BLaER1 treated with 17β-estradiol and CSF1 and Interleukin-3, amounts not matched to agents 10 nM and 100 nM (cell line): ENCODE measurements around the gene IL1RN.
A peak's percentile ranks its signal among the peaks of the same experiment; 100 is the strongest.

Experiments used
- H3K27ac ChIP-seq, 11 experiments: shearing (Covaris generic); formaldehyde crosslinking; 2 replicates each; pipeline ENCODE4 v1.8.1; 2022
- H3K27me3 ChIP-seq, 11 experiments: shearing (Covaris generic); formaldehyde crosslinking; 2 replicates each; pipeline ENCODE4 v1.8.1; 2022
- H3K36me3 ChIP-seq, 11 experiments: shearing (Covaris generic); formaldehyde crosslinking; 2 replicates each; pipeline ENCODE4 v1.8.1; 2022
- H3K4me1 ChIP-seq, 10 experiments: shearing (Covaris generic); formaldehyde crosslinking; 2 replicates each; pipeline ENCODE4 v1.8.1; 2022
- H3K4me2 ChIP-seq, 11 experiments: shearing (Covaris generic); formaldehyde crosslinking; 2 replicates each; pipeline ENCODE4 v1.8.1; 2022
- H3K4me3 ChIP-seq, 10 experiments: shearing (Covaris generic); formaldehyde crosslinking; 2 replicates each; pipeline ENCODE4 v1.8.1; 2022
- H3K9ac ChIP-seq, 11 experiments: shearing (Covaris generic); formaldehyde crosslinking; 2 replicates each; pipeline ENCODE4 v1.8.1; 2022
- H3K9me3 ChIP-seq, 11 experiments: shearing (Covaris generic); formaldehyde crosslinking; replicated peaks in 1 of 11; 2 replicates each; pipeline ENCODE4 v1.8.1; 2022
- H4K20me1 ChIP-seq, 11 experiments: shearing (Covaris generic); formaldehyde crosslinking; 2 replicates each; pipeline ENCODE4 v1.8.1; 2022
- Cebpa-rat ChIP-seq, 11 experiments: shearing (Covaris generic); IDR thresholded peaks; 2 replicates each; pipeline ENCODE4 v1.8.1; 2022

IL1RN gene

DNA sequence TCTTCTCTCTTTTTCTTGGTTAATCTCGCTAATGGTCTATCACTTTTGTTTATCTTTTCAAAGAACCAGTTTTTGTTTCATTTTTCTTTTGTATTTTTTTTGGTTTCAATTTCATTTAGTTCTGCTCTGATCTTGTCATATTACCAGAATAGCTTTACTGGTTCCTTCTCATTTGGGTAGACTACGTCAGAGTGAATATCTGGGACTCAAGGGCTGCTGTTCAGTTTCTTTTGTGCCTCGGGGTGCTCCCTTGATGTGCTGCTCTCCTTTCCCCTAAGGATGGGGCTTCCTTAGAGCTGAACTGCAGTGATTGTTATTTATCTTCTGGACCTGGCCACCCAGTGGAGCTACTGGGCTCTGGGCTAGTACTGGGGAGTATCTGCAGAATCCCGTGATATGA, 29.4 kb upstream of the IL1RN start:
- Histone ChIP-seq H3K4me2 (peak overlapping the region in 4 of 11 experiments; percentile 4 to 52 (median 22); a peak in 5 of 22 replicates), H3K27ac (peak overlapping the region in 1 of 11 experiments; percentile 0; a peak in 1 of 22 replicates), H3K9me3 (peaks cover 8 to 44% (median 19%) of the 10 kb centered on the region in 11 experiments; a peak in 19 of 22 replicates), H3K4me3 (no peak overlapping the region), H3K36me3 (no peaks in the 10 kb centered on the region), H3K9ac (no peak overlapping the region), H4K20me1 (no peaks in the 10 kb centered on the region), H3K4me1 (peaks cover 0 to 25% (median 0%) of the 10 kb centered on the region in 10 experiments; a peak in 7 of 20 replicates), H3K27me3 (no peaks in the 10 kb centered on the region)
- no peak for TF ChIP-seq Cebpa-rat (IDR thresholded peaks at IDR 0.05)

DNA sequence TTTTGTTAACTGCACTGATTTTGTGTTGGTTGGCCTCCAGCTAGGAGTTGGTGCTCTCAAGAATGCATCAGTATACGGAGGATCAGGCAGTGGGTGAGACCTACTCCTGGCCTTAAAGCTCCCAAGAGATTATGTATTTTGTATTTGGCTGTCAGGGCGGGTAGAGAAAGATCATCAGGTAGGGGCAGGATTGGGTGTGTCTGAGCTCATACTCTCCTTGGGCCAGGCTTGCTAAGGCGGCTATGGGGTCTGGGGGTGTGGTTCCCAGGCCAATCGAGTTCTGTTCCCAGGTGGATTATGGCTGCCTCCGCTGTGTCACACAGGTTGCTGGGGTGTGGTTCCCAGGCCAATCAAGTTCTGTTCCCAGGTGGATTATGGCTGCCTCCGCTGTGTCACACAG, 28.9 kb upstream of the IL1RN start:
- Histone ChIP-seq H3K36me3 (no peaks in the 10 kb centered on the region), H3K4me2 (peak overlapping the region in 4 of 11 experiments; percentile 4 to 52 (median 22); a peak in 5 of 22 replicates), H4K20me1 (no peaks in the 10 kb centered on the region), H3K4me3 (no peak overlapping the region), H3K4me1 (peaks cover 0 to 26% (median 0%) of the 10 kb centered on the region in 10 experiments; a peak in 7 of 20 replicates), H3K9me3 (peaks cover 8 to 44% (median 19%) of the 10 kb centered on the region in 11 experiments; a peak in 19 of 22 replicates), H3K9ac (no peak overlapping the region), H3K27ac (peak overlapping the region in 1 of 11 experiments; percentile 0; a peak in 1 of 22 replicates), H3K27me3 (no peaks in the 10 kb centered on the region)
- TF ChIP-seq Cebpa-rat (IDR thresholded peaks at IDR 0.05), result no peak

DNA sequence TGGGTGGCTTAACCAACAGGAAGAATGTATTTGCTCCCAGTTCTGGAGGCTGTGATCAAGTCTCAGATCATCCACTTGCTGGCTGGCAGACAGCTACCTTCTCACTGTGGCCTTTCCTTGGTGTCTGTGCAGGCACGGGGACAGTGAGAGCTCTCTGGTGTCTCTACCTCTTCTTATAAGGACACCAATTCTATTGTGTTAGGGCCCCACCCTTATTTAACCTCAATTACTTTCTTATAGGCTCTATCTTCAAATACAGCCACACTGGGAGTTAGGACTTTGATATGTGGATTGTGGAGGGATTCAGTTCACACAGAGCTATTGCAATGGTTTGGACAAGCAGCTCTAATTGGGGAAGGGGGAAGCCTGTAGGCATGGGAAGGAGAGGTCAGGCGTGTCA, 25.3 kb upstream of the IL1RN start:
- H3K27ac ChIP-seq, result no peak overlapping the region
- H3K27me3 ChIP-seq, result no peaks in the 10 kb centered on the region
- TF ChIP-seq Cebpa-rat (IDR thresholded peaks at IDR 0.05), result no peak

DNA sequence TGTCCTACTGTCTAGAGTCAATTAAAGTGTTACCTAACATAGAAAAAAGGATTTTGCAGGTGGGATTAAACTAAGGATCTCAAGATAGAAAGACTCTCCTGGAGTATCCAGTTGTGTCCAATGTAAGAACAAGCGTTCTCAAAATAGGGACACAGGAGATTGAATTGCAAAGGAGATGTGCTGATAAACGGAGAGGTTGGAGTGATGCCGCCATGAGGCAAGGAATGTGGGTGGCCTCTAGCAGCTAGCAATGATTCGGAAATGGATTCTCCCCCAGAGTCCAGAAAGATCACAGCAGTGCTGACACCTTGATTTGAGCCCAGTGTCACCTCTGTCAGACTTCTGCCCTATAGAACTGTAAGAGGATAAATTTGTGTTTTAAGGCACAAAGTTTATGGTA, 24.1 kb upstream of the IL1RN start:
- H3K27me3 ChIP-seq, result no peaks in the 10 kb centered on the region
- H3K9ac ChIP-seq, result no peak overlapping the region
- H3K27ac ChIP-seq, result no peak overlapping the region
- TF ChIP-seq Cebpa-rat (IDR thresholded peaks at IDR 0.05), result no peak
- peaks cover 0 to 32% (median 2%) of the 10 kb centered on the region in 10 experiments; a peak in 13 of 20 replicates for H3K4me1 ChIP-seq
- peaks cover 0 to 15% (median 8%) of the 10 kb centered on the region in 11 experiments; a peak in 15 of 22 replicates for H3K9me3 ChIP-seq
- H3K4me3 ChIP-seq, result no peak overlapping the region
- H4K20me1 ChIP-seq, result no peaks in the 10 kb centered on the region
- no peaks in the 10 kb centered on the region for H3K36me3 ChIP-seq
- no peak overlapping the region for H3K4me2 ChIP-seq

More for the DNA sequence above, 25.3 kb upstream of the IL1RN start:
- H3K36me3 ChIP-seq, result no peaks in the 10 kb centered on the region
- no peaks in the 10 kb centered on the region for H4K20me1 ChIP-seq
- no peak overlapping the region for H3K9ac ChIP-seq
- H3K4me2 ChIP-seq, result no peak overlapping the region
- peaks cover 0 to 41% (median 0%) of the 10 kb centered on the region in 10 experiments; a peak in 7 of 20 replicates for H3K4me1 ChIP-seq
- H3K4me3 ChIP-seq, result no peak overlapping the region
- H3K9me3 ChIP-seq, result peaks cover 5 to 25% (median 15%) of the 10 kb centered on the region in 11 experiments; a peak in 16 of 22 replicates

DNA sequence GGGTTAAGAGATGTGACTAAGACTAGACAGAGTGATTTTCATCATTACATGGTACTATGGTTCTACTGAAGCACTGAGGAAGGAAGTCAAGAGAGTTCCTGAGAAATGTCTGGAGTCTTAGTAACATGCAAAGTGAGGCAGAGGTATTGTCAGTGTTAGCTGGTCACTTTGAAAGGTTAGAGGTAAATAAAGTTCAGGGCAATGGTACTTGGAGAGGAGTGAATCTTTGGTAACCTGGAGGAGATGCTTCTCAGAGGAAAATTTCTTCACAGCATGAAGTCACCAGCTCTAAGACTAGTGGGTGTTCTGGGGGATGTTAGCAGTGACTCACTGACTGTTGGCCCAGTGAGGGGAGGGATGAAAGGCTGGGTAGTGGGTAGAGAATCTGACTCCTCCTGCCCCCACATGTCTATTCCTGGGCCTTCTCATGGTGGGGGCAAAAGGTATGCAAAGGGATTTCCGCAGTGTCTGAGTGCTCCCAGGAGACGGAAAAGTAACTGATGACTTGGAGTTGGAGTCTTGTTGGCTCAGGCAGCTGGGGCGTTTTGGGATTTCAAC, 23.3 kb upstream of the IL1RN start:
- peak overlapping the region in 3 of 11 experiments; percentile 4 to 60 (median 48); a peak in 6 of 22 replicates for H3K4me2 ChIP-seq
- no peak overlapping the region for H3K27ac ChIP-seq
- no peaks in the 10 kb centered on the region for H4K20me1 ChIP-seq
- H3K4me1 ChIP-seq, result peaks cover 4 to 36% (median 7%) of the 10 kb centered on the region in 10 experiments; a peak in 17 of 20 replicates
- no peak overlapping the region for H3K9ac ChIP-seq
- H3K36me3 ChIP-seq, result no peaks in the 10 kb centered on the region
- no peak for TF ChIP-seq Cebpa-rat (IDR thresholded peaks at IDR 0.05)
- no peaks in the 10 kb centered on the region for H3K27me3 ChIP-seq
- H3K9me3 ChIP-seq, result peaks cover 0 to 8% (median 4%) of the 10 kb centered on the region in 11 experiments; a peak in 12 of 22 replicates
- no peak overlapping the region for H3K4me3 ChIP-seq

DNA sequence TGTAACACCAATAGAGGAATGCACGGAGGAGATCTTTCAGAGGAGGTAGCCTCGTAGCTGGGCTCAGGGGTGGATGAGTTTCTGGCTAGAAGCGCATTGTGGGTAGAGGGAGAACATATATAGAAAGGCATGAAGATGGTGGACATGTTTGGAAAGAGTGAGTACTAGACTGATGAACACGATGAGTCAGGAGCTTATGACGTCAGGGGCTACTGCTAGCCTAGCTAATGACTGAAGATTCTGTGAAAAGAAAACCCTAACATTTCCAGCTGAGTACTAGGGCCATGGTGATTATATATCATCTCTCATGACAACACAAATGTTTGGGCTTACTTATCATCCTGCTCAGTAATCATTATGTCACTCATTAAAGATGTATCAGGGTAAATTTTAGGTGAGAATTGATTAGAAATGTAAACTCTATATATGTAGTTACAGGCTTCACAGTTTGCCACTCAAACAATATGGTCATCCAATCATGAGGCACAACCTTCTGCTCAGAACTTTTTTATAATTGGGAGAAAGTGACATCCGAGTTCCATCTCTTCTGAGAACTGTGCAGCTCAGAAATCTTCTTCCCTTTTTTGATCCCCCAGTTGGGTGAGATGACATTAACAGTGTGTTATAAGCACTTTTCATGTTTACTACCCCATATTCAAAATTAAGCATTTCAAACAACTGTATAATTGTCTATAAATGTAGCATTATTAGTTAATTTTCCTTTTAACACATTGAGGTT, 22.2 kb upstream of the IL1RN start:
- Histone ChIP-seq H3K4me2 (peak overlapping the region in 2 of 11 experiments; percentile 48 to 60; a peak in 4 of 22 replicates), H3K9ac (no peak overlapping the region), H3K27me3 (no peaks in the 10 kb centered on the region), H3K4me3 (no peak overlapping the region), H3K4me1 (peaks cover 4 to 46% (median 7%) of the 10 kb centered on the region in 10 experiments; a peak in 17 of 20 replicates), H4K20me1 (no peaks in the 10 kb centered on the region), H3K27ac (no peak overlapping the region), H3K36me3 (no peaks in the 10 kb centered on the region), H3K9me3 (peaks cover 0 to 5% (median 0%) of the 10 kb centered on the region in 11 experiments; a peak in 3 of 22 replicates)
- no peak for TF ChIP-seq Cebpa-rat (IDR thresholded peaks at IDR 0.05)

DNA sequence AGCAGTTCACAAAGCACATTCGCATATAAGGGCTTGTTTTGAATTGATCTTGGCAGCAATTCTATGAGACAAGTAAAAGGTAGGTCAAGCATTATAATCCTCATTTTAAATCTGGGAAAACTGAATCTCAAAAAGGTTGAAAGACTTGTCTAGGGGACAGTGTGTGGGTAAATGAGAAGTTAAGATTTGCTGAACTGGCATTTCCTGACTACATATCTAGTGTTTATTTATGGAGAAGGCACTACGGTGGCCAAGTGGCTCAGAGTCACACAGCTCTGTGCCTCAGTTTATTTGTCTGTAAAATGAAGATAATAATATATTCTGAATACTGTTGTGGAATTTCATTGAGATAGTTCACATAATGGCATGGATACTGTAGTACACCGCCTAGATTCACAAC, 16.3 kb upstream of the IL1RN start:
- no peak for TF ChIP-seq Cebpa-rat (IDR thresholded peaks at IDR 0.05)
- peak overlapping the region in 2 of 11 experiments; percentile 4 to 5; a peak in 1 of 22 replicates for H3K27ac ChIP-seq

DNA sequence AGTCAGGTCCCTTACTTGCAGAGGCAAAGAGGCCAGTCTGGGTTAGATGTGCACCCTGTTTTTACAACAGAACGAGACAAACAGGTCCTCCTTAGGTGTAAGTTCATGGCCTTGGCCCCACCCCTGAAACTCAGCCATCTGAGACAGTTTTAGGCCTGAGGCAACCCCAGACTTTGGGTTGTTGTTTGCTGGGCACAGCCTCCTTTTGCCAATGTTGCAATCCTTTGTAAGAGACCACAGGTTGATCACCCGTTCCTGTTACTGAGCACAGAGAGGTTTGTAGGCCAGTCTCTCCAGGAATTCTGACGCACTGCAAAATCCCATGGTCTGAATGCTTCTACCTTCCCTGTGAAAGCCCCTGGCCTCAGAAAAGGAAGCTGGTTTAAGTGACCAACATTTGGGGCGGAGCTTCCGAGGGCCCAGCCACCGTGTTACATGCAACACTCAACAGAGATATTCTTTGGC, 15.5 kb upstream of the IL1RN start:
- Histone ChIP-seq H3K9me3 (no peaks in the 10 kb centered on the region), H3K27me3 (no peaks in the 10 kb centered on the region), H3K27ac (no peak overlapping the region; a peak in 1 of 22 replicates), H3K4me2 (peak overlapping the region in 5 of 11 experiments; percentile 55 to 86 (median 84); a peak in 11 of 22 replicates), H3K9ac (no peak overlapping the region), H3K4me3 (no peak overlapping the region), H3K36me3 (no peaks in the 10 kb centered on the region), H3K4me1 (peaks cover 20 to 88% (median 38%) of the 10 kb centered on the region in 10 experiments), H4K20me1 (no peaks in the 10 kb centered on the region)
- TF ChIP-seq Cebpa-rat (IDR thresholded peaks at IDR 0.05), result no peak

More for the DNA sequence above, 16.3 kb upstream of the IL1RN start:
- peak overlapping the region in 5 of 11 experiments; percentile 55 to 86 (median 84); a peak in 10 of 22 replicates for H3K4me2 ChIP-seq
- no peak overlapping the region for H3K9ac ChIP-seq
- H3K27me3 ChIP-seq, result no peaks in the 10 kb centered on the region
- H3K4me3 ChIP-seq, result no peak overlapping the region
- H3K9me3 ChIP-seq, result no peaks in the 10 kb centered on the region
- no peaks in the 10 kb centered on the region for H3K36me3 ChIP-seq
- no peaks in the 10 kb centered on the region for H4K20me1 ChIP-seq
- H3K4me1 ChIP-seq, result peaks cover 12 to 80% (median 31%) of the 10 kb centered on the region in 10 experiments

DNA sequence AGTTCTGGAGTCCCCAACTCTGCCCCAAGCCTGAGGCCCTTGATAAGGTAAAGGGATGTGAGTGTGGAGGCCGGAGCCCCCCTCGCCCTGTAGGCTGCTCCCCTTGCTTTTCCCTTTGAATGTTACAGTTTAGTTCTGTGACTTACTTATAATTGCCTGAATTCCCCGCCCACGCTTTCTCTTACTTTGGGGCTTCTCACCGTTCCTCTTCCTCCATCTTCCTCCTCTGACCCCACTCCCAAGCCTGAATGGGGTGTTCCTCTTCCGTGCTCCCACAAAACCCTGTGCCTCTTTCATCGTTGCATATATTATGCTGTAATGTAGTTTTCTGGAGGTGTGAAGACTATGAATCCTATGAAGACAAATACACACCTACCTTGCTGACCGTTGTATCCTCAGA, 15.0 kb upstream of the IL1RN start:
- no peaks in the 10 kb centered on the region for H3K9me3 ChIP-seq
- peaks cover 23 to 94% (median 44%) of the 10 kb centered on the region in 10 experiments for H3K4me1 ChIP-seq
- no peaks in the 10 kb centered on the region for H3K27me3 ChIP-seq
- H3K27ac ChIP-seq, result no peak overlapping the region; a peak in 1 of 22 replicates
- no peak for TF ChIP-seq Cebpa-rat (IDR thresholded peaks at IDR 0.05)
- H4K20me1 ChIP-seq, result no peaks in the 10 kb centered on the region
- no peak overlapping the region for H3K9ac ChIP-seq
- no peak overlapping the region for H3K4me3 ChIP-seq
- no peaks in the 10 kb centered on the region for H3K36me3 ChIP-seq
- H3K4me2 ChIP-seq, result peak overlapping the region in 5 of 11 experiments; percentile 55 to 86 (median 84); a peak in 10 of 22 replicates
